ENCODE data around the gene A3GALT2. TPM values are rescaled to one million over a fixed set of nuclear protein-coding genes. Genes with fewer than 3 reads are reported as not detected.
A peak's percentile ranks its signal among the peaks of the same experiment; 100 is the strongest.

The A3GALT2 gene
- polyA plus RNA-seq, 1 donor from 2014 or later, result not detected

- Mint-ChIP-seq H3K4me1 (peaks cover 9 to 30% (median 21%) of the 10 kb centered on the region in 3 donors), H3K36me3 (peaks cover 7% of the 10 kb centered on the region), H3K27me3 (no peaks in the 10 kb centered on the region), H3K9me3 (no peaks in the 10 kb centered on the region), H3K4me3 (peak overlapping the region in 2 of 4 donors; percentile 27 to 33), H3K27ac (peak overlapping the region in 1 of 3 donors; percentile 43)
Measured at GRCh38 chr1:33273961-33274371, 46.9 kb downstream of the A3GALT2 start.

GRCh38 chr1:33273406-33273805 is 47.5 kb downstream of the A3GALT2 start:
- Mint-ChIP-seq H3K9me3 (no peaks in the 10 kb centered on the region), H3K27ac (no peak overlapping the region), H3K36me3 (peaks cover 7% of the 10 kb centered on the region), H3K4me1 (peaks cover 9 to 30% (median 21%) of the 10 kb centered on the region in 3 donors), H3K27me3 (no peaks in the 10 kb centered on the region), H3K4me3 (peak overlapping the region in 1 of 4 donors; percentile 38)

- no peaks in the 10 kb centered on the region for H3K27me3 Mint-ChIP-seq
- peak overlapping the region in 1 of 4 donors; percentile 25 for H3K4me3 Mint-ChIP-seq
- H3K9me3 Mint-ChIP-seq, result no peaks in the 10 kb centered on the region
- no peak overlapping the region for H3K27ac Mint-ChIP-seq
- H3K4me1 Mint-ChIP-seq, result peaks cover 9 to 30% (median 22%) of the 10 kb centered on the region in 3 donors
- peaks cover 7% of the 10 kb centered on the region for H3K36me3 Mint-ChIP-seq
Measured at GRCh38 chr1:33272930-33273329, 48.0 kb downstream of the A3GALT2 start.

- H3K4me1 Mint-ChIP-seq, result peaks cover 9 to 30% (median 23%) of the 10 kb centered on the region in 3 donors
- H3K27ac Mint-ChIP-seq, result peak overlapping the region in 1 of 3 donors; percentile 62
Measured at GRCh38 chr1:33272509-33272908, 48.4 kb downstream of the A3GALT2 start.

GRCh38 chr1:33271666-33272505 is 49.0 kb downstream of the A3GALT2 start:
- peaks cover 5% of the 10 kb centered on the region for H3K36me3 Mint-ChIP-seq
- H3K4me3 Mint-ChIP-seq, result no peak overlapping the region
- peaks cover 9 to 30% (median 25%) of the 10 kb centered on the region in 3 donors for H3K4me1 Mint-ChIP-seq
- peak overlapping the region in 1 of 3 donors; percentile 62 for H3K27ac Mint-ChIP-seq
- H3K9me3 Mint-ChIP-seq, result no peaks in the 10 kb centered on the region
- H3K27me3 Mint-ChIP-seq, result no peaks in the 10 kb centered on the region

More at GRCh38 chr1:33272509-33272908, 48.4 kb downstream of the A3GALT2 start:
- Mint-ChIP-seq H3K36me3 (peaks cover 7% of the 10 kb centered on the region), H3K27me3 (no peaks in the 10 kb centered on the region), H3K9me3 (no peaks in the 10 kb centered on the region), H3K4me3 (no peak overlapping the region)

GRCh38 chr1:33270808-33271465 is 50.0 kb downstream of the A3GALT2 start:
- H3K4me1 Mint-ChIP-seq, result peaks cover 9 to 30% (median 28%) of the 10 kb centered on the region in 3 donors
- H3K27ac Mint-ChIP-seq, result no peak overlapping the region
- H3K4me3 Mint-ChIP-seq, result peak overlapping the region in 1 of 4 donors; percentile 47
- no peaks in the 10 kb centered on the region for H3K9me3 Mint-ChIP-seq
- peaks cover 3% of the 10 kb centered on the region for H3K36me3 Mint-ChIP-seq
- no peaks in the 10 kb centered on the region for H3K27me3 Mint-ChIP-seq

GRCh38 chr1:33270379-33270778 is 50.5 kb downstream of the A3GALT2 start:
- H3K9me3 Mint-ChIP-seq, result no peaks in the 10 kb centered on the region
- H3K27me3 Mint-ChIP-seq, result no peaks in the 10 kb centered on the region
- peaks cover 9 to 30% (median 28%) of the 10 kb centered on the region in 3 donors for H3K4me1 Mint-ChIP-seq
- peaks cover 3% of the 10 kb centered on the region for H3K36me3 Mint-ChIP-seq
- no peak overlapping the region for H3K27ac Mint-ChIP-seq
- no peak overlapping the region for H3K4me3 Mint-ChIP-seq

GRCh38 chr1:33269621-33270020 is 51.3 kb downstream of the A3GALT2 start:
- Mint-ChIP-seq H3K9me3 (no peaks in the 10 kb centered on the region), H3K4me1 (peaks cover 9 to 29% (median 26%) of the 10 kb centered on the region in 3 donors), H3K27me3 (no peaks in the 10 kb centered on the region), H3K4me3 (no peak overlapping the region), H3K36me3 (peaks cover 3% of the 10 kb centered on the region), H3K27ac (no peak overlapping the region)

- Mint-ChIP-seq H3K27me3 (no peaks in the 10 kb centered on the region), H3K4me1 (peaks cover 9 to 25% (median 22%) of the 10 kb centered on the region in 3 donors), H3K27ac (no peak overlapping the region), H3K9me3 (no peaks in the 10 kb centered on the region), H3K4me3 (no peak overlapping the region), H3K36me3 (peaks cover 1% of the 10 kb centered on the region)
Measured at GRCh38 chr1:33268927-33269610, 51.8 kb downstream of the A3GALT2 start.

- peaks cover 1% of the 10 kb centered on the region for H3K36me3 Mint-ChIP-seq
- H3K4me1 Mint-ChIP-seq, result peaks cover 7 to 20% (median 20%) of the 10 kb centered on the region in 3 donors
- H3K4me3 Mint-ChIP-seq, result no peak overlapping the region
- H3K9me3 Mint-ChIP-seq, result no peaks in the 10 kb centered on the region
- no peaks in the 10 kb centered on the region for H3K27me3 Mint-ChIP-seq
- no peak overlapping the region for H3K27ac Mint-ChIP-seq
Measured at GRCh38 chr1:33268457-33268856, 52.4 kb downstream of the A3GALT2 start.

GRCh38 chr1:33267468-33268205 is 53.3 kb downstream of the A3GALT2 start:
- Mint-ChIP-seq H3K36me3 (peaks cover 1% of the 10 kb centered on the region), H3K27me3 (no peaks in the 10 kb centered on the region), H3K4me1 (peaks cover 4 to 15% (median 14%) of the 10 kb centered on the region in 3 donors), H3K27ac (no peak overlapping the region), H3K9me3 (no peaks in the 10 kb centered on the region), H3K4me3 (no peak overlapping the region)

GRCh38 chr1:33266766-33267165 is 54.1 kb downstream of the A3GALT2 start:
- no peak overlapping the region for H3K27ac Mint-ChIP-seq
- H3K36me3 Mint-ChIP-seq, result peaks cover 1% of the 10 kb centered on the region
- no peak overlapping the region for H3K4me3 Mint-ChIP-seq
- H3K27me3 Mint-ChIP-seq, result no peaks in the 10 kb centered on the region
- H3K9me3 Mint-ChIP-seq, result no peaks in the 10 kb centered on the region
- peaks cover 3 to 11% (median 11%) of the 10 kb centered on the region in 3 donors for H3K4me1 Mint-ChIP-seq

- no peaks in the 10 kb centered on the region for H3K27me3 Mint-ChIP-seq
Measured at GRCh38 chr1:33265780-33266605, 54.9 kb downstream of the A3GALT2 start.

More at GRCh38 chr1:33265780-33266605, 54.9 kb downstream of the A3GALT2 start:
- Mint-ChIP-seq H3K36me3 (peaks cover under 1% of the 10 kb centered on the region), H3K9me3 (no peaks in the 10 kb centered on the region), H3K4me3 (peak overlapping the region in 1 of 4 donors; percentile 56), H3K4me1 (peaks cover 0 to 9% (median 8%) of the 10 kb centered on the region in 3 donors), H3K27ac (no peak overlapping the region)
